OCI-LY3 (cell line): ENCODE results near the gene CCDC102A.

Source experiments
- EZH2phosphoT487 ChIP-seq: fragments of 200-600 bp; shearing (Covaris generic); IDR thresholded peaks from 2 replicates; pipeline ENCODE4 v1.6.1; 2018; ENCODE audit warnings: antibody characterized with exemption, mixed run types, low read depth
- TF ChIP-seq, protein P1 (sequence below): fragments of 200-600, 300-600 bp; sonication (generic); IDR thresholded peaks from 2 replicates; pipeline ENCODE4 v1.5.1; 2014; ENCODE audit warnings: antibody characterized with exemption, low read length, low read depth

DNA sequence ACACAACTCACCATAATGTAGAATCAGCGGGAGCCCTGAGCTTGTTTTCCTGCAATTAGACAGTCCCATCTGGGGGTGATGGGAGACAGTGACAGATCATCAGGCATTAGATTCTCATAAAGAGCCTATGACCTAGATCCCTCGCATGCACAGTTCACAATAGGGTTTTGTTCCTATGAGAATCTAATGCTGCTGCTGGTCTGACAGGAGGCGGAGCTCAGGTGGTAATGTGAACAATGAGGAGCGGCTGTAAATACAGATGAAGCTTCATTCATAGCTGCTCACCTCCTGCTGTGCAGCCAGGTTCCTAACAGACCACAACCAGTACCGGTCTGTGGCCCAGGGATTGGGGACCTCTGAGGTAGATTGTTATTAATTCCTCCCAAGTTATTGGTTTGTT, 47.1 kb downstream of the CCDC102A start:
- TF ChIP-seq, protein P1, sequence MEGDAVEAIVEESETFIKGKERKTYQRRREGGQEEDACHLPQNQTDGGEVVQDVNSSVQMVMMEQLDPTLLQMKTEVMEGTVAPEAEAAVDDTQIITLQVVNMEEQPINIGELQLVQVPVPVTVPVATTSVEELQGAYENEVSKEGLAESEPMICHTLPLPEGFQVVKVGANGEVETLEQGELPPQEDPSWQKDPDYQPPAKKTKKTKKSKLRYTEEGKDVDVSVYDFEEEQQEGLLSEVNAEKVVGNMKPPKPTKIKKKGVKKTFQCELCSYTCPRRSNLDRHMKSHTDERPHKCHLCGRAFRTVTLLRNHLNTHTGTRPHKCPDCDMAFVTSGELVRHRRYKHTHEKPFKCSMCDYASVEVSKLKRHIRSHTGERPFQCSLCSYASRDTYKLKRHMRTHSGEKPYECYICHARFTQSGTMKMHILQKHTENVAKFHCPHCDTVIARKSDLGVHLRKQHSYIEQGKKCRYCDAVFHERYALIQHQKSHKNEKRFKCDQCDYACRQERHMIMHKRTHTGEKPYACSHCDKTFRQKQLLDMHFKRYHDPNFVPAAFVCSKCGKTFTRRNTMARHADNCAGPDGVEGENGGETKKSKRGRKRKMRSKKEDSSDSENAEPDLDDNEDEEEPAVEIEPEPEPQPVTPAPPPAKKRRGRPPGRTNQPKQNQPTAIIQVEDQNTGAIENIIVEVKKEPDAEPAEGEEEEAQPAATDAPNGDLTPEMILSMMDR, result no peak
- TF ChIP-seq EZH2phosphoT487, result no peak
